D721Med (cell line): Measurements from ENCODE around the gene TGM2.

Source experiments
- DNase-seq: peaks from one replicate; pipeline ENCODE4 v3.0.0; 2011; ENCODE audit warnings: low spot score; ENCODE audit not compliant: insufficient read length
- FAIRE-seq: peaks from 2 replicates; lab custom pipeline; 2011; peaks lifted over from hg19 to GRCh38; lab: Jason Lieb, UNC
- TF ChIP-seq, protein P1 (sequence below): IDR thresholded peaks from 2 replicates; pipeline ENCODE4 v1.5.1; 2012; ENCODE audit warnings: mild to moderate bottlenecking, control low read depth; ENCODE audit not compliant: insufficient read depth; ENCODE audit errors: missing control alignments

The TGM2 gene

DNA sequence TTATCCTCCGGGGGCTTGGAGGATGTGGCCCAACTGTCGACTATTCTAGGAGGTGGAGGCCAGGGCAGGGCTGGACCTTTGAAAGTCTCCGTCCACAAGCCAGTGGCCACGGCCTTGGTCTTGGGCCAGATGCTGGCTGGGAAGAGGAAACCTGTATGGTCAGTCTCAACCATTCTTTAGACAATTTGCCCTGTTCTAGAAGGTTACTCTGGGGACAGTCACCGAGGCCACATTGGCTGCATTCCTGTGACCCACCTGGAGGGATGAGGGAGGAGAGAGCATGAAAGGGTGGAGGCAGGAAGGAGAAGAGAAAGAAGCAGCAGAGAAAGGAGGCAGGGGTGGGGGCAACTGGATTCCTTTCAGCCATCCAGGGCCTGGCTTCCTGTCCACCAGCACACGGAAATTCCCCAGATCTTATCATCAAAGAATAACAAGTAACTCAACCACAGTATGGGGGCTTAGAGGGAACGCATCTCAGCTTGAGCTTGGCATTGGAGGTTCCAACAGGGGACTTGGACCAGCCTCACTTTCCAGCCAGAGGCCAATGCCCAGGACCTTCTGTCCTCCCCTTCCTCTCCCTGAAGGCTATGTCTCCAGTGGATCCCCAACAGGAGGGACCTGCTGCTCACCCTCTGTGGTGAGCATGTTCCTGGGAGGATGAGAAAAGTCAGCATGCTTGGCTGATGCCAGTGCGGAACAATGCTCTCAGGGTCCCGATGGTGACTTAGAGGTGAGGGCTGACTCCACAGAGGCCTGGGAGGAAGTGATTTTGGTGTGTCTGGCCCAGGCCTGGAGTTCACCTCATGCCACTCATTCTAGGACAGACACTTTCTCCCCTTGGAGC, 30.4 kb downstream of the TGM2 start:
- TF ChIP-seq, protein P1, sequence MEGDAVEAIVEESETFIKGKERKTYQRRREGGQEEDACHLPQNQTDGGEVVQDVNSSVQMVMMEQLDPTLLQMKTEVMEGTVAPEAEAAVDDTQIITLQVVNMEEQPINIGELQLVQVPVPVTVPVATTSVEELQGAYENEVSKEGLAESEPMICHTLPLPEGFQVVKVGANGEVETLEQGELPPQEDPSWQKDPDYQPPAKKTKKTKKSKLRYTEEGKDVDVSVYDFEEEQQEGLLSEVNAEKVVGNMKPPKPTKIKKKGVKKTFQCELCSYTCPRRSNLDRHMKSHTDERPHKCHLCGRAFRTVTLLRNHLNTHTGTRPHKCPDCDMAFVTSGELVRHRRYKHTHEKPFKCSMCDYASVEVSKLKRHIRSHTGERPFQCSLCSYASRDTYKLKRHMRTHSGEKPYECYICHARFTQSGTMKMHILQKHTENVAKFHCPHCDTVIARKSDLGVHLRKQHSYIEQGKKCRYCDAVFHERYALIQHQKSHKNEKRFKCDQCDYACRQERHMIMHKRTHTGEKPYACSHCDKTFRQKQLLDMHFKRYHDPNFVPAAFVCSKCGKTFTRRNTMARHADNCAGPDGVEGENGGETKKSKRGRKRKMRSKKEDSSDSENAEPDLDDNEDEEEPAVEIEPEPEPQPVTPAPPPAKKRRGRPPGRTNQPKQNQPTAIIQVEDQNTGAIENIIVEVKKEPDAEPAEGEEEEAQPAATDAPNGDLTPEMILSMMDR, result no peak
- FAIRE-seq, result no peak
- no peak for DNase-seq

GRCh38 chr20:38133680-38134426, 31.2 kb downstream of the TGM2 start:
- TF ChIP-seq, protein P1, result no peak
- no peak for FAIRE-seq
- no peak for DNase-seq

DNA sequence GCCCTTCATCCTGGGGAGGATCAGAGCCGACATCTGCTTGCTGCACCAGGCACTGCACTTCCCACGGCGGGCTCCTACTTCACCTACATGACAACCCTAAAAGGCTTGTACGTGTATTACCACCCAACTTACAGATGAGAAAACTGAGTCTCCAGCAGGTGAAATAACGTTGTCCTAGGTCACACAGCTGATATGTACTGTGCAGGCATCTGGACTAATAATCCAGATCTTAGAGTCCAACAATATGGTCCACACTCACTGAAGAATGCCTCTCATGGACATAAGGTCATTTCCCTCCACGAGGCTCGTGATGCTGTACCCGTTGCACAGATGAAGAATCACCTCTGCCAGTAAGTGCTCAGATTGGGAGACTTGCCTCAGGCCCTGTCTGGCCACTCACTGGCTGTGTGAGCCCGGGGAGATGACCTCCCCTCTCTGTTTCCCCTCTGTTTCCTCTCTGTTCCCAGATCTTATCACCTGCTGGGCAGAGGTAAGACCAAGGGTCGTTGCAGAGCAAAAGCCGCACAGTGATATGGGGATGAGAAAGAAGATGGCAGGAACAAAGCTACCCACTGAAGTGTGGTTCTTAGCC, 32.1 kb downstream of the TGM2 start:
- DNase-seq, result no peak
- TF ChIP-seq, protein P1, result no peak
- FAIRE-seq, result no peak

DNA sequence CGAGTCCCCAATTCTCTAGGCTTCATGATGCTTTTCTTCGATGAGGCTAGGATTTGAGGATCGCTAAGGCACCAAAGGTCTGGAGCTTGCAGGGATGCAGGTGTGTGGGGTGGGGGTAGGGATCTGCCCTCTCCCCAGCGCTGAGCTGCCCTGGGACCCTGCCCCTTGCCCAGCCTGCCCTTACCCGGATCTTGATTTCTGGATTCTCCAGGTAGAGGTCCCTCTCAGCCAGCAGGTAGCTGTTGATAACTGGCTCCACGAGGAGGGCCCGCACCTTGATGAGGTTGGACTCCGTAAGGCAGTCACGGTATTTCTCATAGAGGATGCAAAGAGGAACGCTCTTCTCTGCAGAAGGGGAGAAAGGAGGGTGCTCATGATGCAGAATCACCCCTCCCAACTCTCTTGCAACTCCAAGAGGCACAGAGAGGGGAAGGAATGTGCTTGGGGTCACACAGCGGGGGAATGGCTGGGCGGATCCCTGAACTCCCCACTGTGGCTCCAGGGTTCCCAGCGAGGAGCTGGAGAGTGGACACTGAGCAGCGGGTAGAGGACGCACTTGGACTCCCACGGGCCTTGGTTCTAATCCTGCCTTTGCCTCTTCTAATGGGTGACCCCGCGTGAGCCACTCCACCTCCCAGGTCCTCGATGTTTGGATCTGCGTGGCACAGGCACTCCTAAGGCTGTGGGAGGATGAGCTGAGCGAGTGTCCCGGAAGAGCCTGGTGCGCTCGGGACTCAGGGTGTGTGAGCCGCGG, 32.7 kb downstream of the TGM2 start:
- TF ChIP-seq, protein P1, result no peak
- DNase-seq (no peak), FAIRE-seq (no peak)

- TF ChIP-seq, protein P1, result no peak
- FAIRE-seq (no peak), DNase-seq (no peak)
These were observed 33.4 kb downstream of the TGM2 start for GRCh38 chr20:38131588-38132121.

DNA sequence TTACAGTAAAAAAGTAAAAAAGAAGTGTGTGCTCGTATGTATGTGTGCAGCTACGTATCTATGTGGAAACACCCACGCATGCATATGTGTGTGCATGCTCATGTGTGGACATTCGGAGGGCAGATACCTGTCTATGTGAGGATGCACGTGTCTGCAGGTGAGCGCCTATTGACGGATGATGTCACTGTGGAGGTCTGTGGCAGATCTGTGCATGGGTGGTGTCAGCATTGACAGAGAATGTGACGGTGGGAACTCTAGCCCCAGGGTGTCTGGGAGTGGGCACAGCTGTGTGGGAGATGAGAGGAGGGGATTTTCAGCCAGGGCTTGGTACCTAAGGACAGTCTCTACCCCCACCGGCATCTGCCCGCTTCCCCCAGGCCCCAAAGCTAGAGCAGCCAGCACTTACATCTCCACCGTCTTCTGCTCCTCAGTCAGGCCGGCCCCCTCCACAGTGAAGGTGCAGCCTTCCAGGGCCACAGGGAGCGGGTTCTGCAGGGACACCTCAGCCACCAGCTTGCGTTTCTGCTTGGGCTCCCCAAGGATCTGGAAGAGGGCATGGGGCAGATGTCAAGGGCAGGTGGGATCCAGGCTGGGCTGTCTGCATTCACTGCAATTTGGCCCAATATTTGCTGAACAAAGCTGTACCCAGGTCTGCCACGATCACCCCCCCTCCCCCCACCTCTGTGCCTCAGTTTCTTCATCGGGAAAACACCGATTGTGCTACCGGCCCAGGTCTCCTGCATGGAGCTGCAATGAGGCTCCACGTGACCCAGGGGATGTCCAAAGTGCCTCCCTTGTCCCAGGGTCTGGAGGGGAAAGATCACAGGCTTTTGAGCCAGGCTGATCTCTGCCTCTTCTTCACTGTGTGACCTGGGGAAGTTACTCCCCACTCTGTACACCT, 34.1 kb downstream of the TGM2 start:
- FAIRE-seq, result no peak
- TF ChIP-seq, protein P1, result no peak
- no peak for DNase-seq
